H4 (cell line): ENCODE results near the gene MED4. TPM values are rescaled to one million over a fixed set of nuclear protein-coding genes. Genes with fewer than 3 reads are reported as not detected.

Experiments used
- DNase-seq: peaks from one replicate; pipeline ENCODE4 v3.0.0-alpha.2; 2015; ENCODE audit warnings: low spot score
- total RNA-seq: library from RNA; depleted of rRNA; stranded (reverse); fragments of >200 nt; shearing (Covaris generic); gene quantifications from 2 replicates; pipeline ENCODE4 v1.2.3, GENCODE V29; 2014; rRNA removed

MED4 gene
- total RNA-seq, 1 experiment from 2014 or later: 27.1 TPM

GRCh38 chr13:48037346-48038173 lies 57.3 kb downstream of the MED4 start, which contains the start of gene NUDT15:
Gene NUDT15, plus strand, starts transcription at chr13:48037726. Its CDS starts 21 bp downstream, at chr13:48037747.
- peak; percentile 93 for DNase-seq

GRCh38 chr13:48029859-48030258 lies 65.0 kb downstream of the MED4 start:
- no peak for DNase-seq

GRCh38 chr13:48028066-48028465 lies 66.8 kb downstream of the MED4 start:
- no peak for DNase-seq

Other genes starting within 250 kb of the MED4 start
- gene SUCLA2, start 93.8 kb downstream of the MED4 start, total RNA-seq: 32.9 and 45.2 TPM in 2 replicates
- gene NUDT15, start 57.4 kb downstream of the MED4 start, total RNA-seq: 19.7 and 27.3 TPM in 2 replicates
- gene ITM2B, start 138.1 kb upstream of the MED4 start, total RNA-seq: 141 and 211 TPM in 2 replicates
- 16.3 and 20.4 TPM in 2 replicates for gene RB1, start 208.6 kb upstream of the MED4 start, total RNA-seq